Chondrocyte (in vitro differentiated cells): ENCODE measurements around the gene CRYZL1. TPM values are rescaled to one million over a fixed set of nuclear protein-coding genes. Genes with fewer than 3 reads are reported as not detected.

ENCODE experiments used
- DNase-seq: peaks from one replicate; pipeline ENCODE4 v3.0.0; 2021; ENCODE audit warnings: mixed read lengths, low spot score
- H3K27ac Mint-ChIP-seq: one replicate; pipeline ENCODE4 v1.8.0; 2021; ENCODE audit warnings: mild to moderate bottlenecking, moderate library complexity, mixed read lengths; ENCODE audit not compliant: unreplicated experiment
- H3K27me3 Mint-ChIP-seq: 2 replicates; pipeline ENCODE4 v1.8.0; 2021; ENCODE audit warnings: low read depth, mixed read lengths
- H3K36me3 Mint-ChIP-seq: 2 replicates; pipeline ENCODE4 v1.8.0; 2021; ENCODE audit warnings: low read depth, mixed read lengths
- H3K4me1 Mint-ChIP-seq: 2 replicates; pipeline ENCODE4 v1.8.0; 2021; ENCODE audit warnings: low read depth, mild to moderate bottlenecking, mixed read lengths
- H3K4me3 Mint-ChIP-seq: one replicate; pipeline ENCODE4 v1.8.0; 2021; ENCODE audit warnings: mild to moderate bottlenecking, moderate library complexity, mixed read lengths; ENCODE audit not compliant: unreplicated experiment
- H3K9me3 Mint-ChIP-seq: 2 replicates; pipeline ENCODE4 v1.8.0; 2021; ENCODE audit warnings: low read depth, mixed read lengths
- CTCF ChIP-seq: fragments of 200-600 bp; sonication (generic); IDR thresholded peaks from 2 replicates; pipeline ENCODE4 v1.5.0; 2021; ENCODE audit warnings: antibody characterized with exemption, mild to moderate bottlenecking, moderate library complexity
- total RNA-seq: library from RNA; stranded (reverse); gene quantifications from 3 replicates; pipeline ENCODE4 v1.2.1, GENCODE V29; 2021

CRYZL1 gene
- total RNA-seq, 1 donor from 2014 or later: 30.4 TPM

DNA sequence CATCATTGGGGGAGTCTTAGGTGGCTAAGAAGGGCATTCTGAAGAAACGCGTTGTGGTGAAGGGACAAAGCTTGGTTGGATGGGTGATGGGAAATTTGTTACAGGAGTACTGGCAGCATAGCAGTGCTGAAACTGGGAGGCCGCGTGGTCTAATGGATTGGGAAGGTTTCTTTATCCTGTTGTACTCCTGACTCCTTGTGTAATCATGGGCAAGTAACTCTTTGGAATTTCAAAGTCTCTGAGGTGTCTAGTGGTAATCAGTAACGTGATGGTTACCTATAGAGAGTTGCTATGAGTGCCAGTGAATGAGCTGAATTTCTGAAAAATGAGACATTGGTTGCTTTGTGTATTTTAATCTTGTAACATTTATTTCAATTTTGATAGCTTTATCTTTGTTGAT is 71.5 kb downstream of the CRYZL1 start:
- H3K27me3 Mint-ChIP-seq: no peaks in the 10 kb centered on the region
- no peak for DNase-seq
- peaks cover 18% of the 10 kb centered on the region for H3K36me3 Mint-ChIP-seq
- no peak overlapping the region for H3K4me3 Mint-ChIP-seq
- no peaks in the 10 kb centered on the region for H3K9me3 Mint-ChIP-seq
- no peaks in the 10 kb centered on the region for H3K4me1 Mint-ChIP-seq
- peak overlapping the region; percentile 42 for H3K27ac Mint-ChIP-seq
- no peak for TF ChIP-seq CTCF

GRCh38 chr21:33568448-33568847 is 73.1 kb downstream of the CRYZL1 start:
- Mint-ChIP-seq H3K27ac (no peak overlapping the region), H3K4me1 (no peaks in the 10 kb centered on the region), H3K27me3 (no peaks in the 10 kb centered on the region), H3K9me3 (no peaks in the 10 kb centered on the region), H3K36me3 (peaks cover 13% of the 10 kb centered on the region), H3K4me3 (no peak overlapping the region)
- TF ChIP-seq CTCF: no peak
- DNase-seq: no peak

DNA sequence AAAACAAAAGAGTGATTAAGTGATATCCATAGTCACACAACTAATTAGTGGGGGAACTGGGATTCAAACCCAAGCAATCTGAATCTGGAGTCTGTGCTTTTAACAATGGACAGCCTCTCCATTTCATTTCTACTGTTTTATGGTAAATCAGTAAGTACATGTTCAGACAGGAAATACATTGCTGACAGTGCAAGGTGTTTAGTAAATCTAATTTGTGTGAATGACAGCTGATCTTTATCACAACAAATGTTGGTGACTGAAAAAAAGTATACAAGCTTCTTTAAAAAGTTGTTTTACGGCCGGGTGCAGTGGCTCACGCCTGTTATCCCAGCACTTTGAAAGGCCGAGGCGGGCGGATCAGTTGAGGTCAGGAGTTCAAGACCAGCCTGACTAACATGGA is 73.6 kb downstream of the CRYZL1 start:
- Mint-ChIP-seq H3K27me3 (no peaks in the 10 kb centered on the region), H3K4me3 (no peak overlapping the region), H3K27ac (peak overlapping the region; percentile 77), H3K9me3 (no peaks in the 10 kb centered on the region), H3K36me3 (peaks cover 14% of the 10 kb centered on the region), H3K4me1 (no peaks in the 10 kb centered on the region)
- TF ChIP-seq CTCF: no peak
- DNase-seq: no peak

DNA sequence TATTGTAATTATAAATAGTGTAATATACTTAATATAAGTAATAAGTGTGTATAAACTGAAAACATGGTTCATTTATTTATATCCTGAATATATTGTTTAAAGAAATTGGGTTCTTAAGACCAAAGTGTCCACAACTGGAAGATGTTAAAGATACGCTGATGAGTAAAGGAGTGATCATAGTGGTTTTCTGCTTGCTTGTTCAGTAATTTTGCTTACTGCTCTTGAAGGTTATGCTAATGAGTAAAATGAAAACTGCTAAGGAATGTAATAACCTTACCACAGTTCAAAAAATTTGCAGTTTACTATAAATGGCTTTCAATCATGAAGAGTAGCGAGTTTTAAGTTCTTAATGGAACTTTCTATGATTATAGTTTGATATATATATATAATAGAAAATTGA is 75.0 kb downstream of the CRYZL1 start:
- H3K4me3 Mint-ChIP-seq: no peak overlapping the region
- H3K4me1 Mint-ChIP-seq: peaks cover 3% of the 10 kb centered on the region
- no peak for TF ChIP-seq CTCF
- no peaks in the 10 kb centered on the region for H3K9me3 Mint-ChIP-seq
- H3K27ac Mint-ChIP-seq: no peak overlapping the region
- peaks cover 13% of the 10 kb centered on the region for H3K36me3 Mint-ChIP-seq
- no peaks in the 10 kb centered on the region for H3K27me3 Mint-ChIP-seq
- no peak for DNase-seq

GRCh38 chr21:33562389-33562788 is 79.2 kb downstream of the CRYZL1 start:
- no peak overlapping the region for H3K27ac Mint-ChIP-seq
- no peak for TF ChIP-seq CTCF
- H3K4me1 Mint-ChIP-seq: peaks cover 13% of the 10 kb centered on the region
- no peak for DNase-seq
- no peaks in the 10 kb centered on the region for H3K9me3 Mint-ChIP-seq
- no peaks in the 10 kb centered on the region for H3K27me3 Mint-ChIP-seq
- H3K4me3 Mint-ChIP-seq: no peak overlapping the region
- H3K36me3 Mint-ChIP-seq: peaks cover 32% of the 10 kb centered on the region
